Neural crest cell (in vitro differentiated cells): ENCODE results near the gene ZBTB8OS. TPM values are rescaled to one million over a fixed set of nuclear protein-coding genes. Genes with fewer than 3 reads are reported as not detected.
"Not testable (repeated sequence)": the region's sequence is repeated elsewhere in the genome, so short reads cannot be mapped to it uniquely, and the experiment has no call there.

Experiments used
- DNase-seq: peaks from one replicate; pipeline ENCODE4 v3.0.0; 2021; ENCODE audit warnings: low read depth, mixed read lengths, low spot score
- H3K27ac Mint-ChIP-seq: one replicate; pipeline ENCODE4 v1.8.0; 2021; ENCODE audit warnings: mild to moderate bottlenecking, mixed read lengths; ENCODE audit not compliant: unreplicated experiment
- H3K27me3 Mint-ChIP-seq: 2 replicates; pipeline ENCODE4 v1.8.0; 2021; ENCODE audit warnings: low read depth, mild to moderate bottlenecking, mixed read lengths
- H3K36me3 Mint-ChIP-seq: 2 replicates; pipeline ENCODE4 v1.8.0; 2021; ENCODE audit warnings: low read depth, mild to moderate bottlenecking, mixed read lengths
- H3K4me1 Mint-ChIP-seq: 2 replicates; pipeline ENCODE4 v1.8.0; 2021; ENCODE audit warnings: mixed read lengths
- H3K4me3 Mint-ChIP-seq: one replicate; pipeline ENCODE4 v1.8.0; 2021; ENCODE audit warnings: mild to moderate bottlenecking, mixed read lengths
- H3K9me3 Mint-ChIP-seq: 2 replicates; pipeline ENCODE4 v1.8.0; 2021; ENCODE audit warnings: mixed read lengths
- total RNA-seq: library from RNA; stranded (reverse); gene quantifications from 2 replicates; pipeline ENCODE4 v1.2.1, GENCODE V29; 2021
- TF ChIP-seq, protein P1 (sequence below): fragments of 200-600 bp; sonication (generic); conservative IDR thresholded peaks from 2 replicates; pipeline ENCODE4 v1.5.0; 2021; ENCODE audit warnings: antibody characterized with exemption, mild to moderate bottlenecking

ZBTB8OS gene
- total RNA-seq, 1 donor from 2014 or later = 49.1 TPM

DNA sequence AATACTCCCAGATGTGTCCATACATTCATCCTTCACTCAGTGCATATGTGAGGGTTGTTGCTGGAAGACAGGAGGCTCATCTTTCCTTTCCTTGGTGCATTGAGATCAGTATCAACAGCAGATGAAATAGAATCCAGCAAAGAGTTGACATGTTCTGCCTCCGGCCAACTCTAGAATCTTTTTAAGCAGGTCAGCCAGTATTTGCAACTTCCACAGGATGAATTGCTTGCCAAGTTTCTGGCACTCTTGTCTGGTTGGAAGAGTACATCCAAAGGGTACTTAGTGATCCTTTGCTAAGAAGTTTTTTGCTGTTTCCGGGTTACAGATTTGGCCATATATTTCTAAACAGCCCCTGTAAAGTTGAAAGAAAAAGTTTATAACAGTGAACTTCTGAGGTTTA, 31.2 kb upstream of the ZBTB8OS start:
- no peak overlapping the region for H3K27ac Mint-ChIP-seq
- no peak for DNase-seq
- TF ChIP-seq, protein P1, sequence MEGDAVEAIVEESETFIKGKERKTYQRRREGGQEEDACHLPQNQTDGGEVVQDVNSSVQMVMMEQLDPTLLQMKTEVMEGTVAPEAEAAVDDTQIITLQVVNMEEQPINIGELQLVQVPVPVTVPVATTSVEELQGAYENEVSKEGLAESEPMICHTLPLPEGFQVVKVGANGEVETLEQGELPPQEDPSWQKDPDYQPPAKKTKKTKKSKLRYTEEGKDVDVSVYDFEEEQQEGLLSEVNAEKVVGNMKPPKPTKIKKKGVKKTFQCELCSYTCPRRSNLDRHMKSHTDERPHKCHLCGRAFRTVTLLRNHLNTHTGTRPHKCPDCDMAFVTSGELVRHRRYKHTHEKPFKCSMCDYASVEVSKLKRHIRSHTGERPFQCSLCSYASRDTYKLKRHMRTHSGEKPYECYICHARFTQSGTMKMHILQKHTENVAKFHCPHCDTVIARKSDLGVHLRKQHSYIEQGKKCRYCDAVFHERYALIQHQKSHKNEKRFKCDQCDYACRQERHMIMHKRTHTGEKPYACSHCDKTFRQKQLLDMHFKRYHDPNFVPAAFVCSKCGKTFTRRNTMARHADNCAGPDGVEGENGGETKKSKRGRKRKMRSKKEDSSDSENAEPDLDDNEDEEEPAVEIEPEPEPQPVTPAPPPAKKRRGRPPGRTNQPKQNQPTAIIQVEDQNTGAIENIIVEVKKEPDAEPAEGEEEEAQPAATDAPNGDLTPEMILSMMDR = no peak
- no peak overlapping the region for H3K4me3 Mint-ChIP-seq
- H3K4me1 Mint-ChIP-seq = no peaks in the 10 kb centered on the region
- H3K9me3 Mint-ChIP-seq = no peaks in the 10 kb centered on the region
- H3K27me3 Mint-ChIP-seq = no peaks in the 10 kb centered on the region
- peaks cover 34% of the 10 kb centered on the region for H3K36me3 Mint-ChIP-seq

DNA sequence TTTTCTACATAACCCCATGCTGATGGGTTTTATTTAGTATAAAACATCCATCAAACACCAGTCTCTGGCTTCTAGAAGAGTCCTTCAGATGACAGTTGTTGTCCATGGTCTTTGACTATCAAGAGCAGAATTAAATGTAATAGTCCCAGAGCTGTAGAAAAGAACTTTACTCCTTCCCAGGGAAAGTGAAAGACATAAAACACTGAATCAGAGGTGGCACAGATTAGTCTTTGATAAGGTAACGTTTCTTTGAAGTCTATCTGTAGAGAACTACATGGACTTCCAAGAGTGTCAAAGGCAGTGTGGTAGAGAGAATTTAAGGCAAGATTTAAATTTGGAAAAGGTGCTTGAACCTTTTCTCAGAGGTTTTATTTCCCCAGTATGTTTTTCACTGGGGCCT, 30.3 kb upstream of the ZBTB8OS start:
- H3K9me3 Mint-ChIP-seq = no peaks in the 10 kb centered on the region
- DNase-seq = no peak
- H3K27me3 Mint-ChIP-seq = no peaks in the 10 kb centered on the region
- peaks cover 35% of the 10 kb centered on the region for H3K36me3 Mint-ChIP-seq
- H3K4me3 Mint-ChIP-seq = no peak overlapping the region
- no peaks in the 10 kb centered on the region for H3K4me1 Mint-ChIP-seq
- H3K27ac Mint-ChIP-seq = no peak overlapping the region
- TF ChIP-seq, protein P1 = no peak

DNA sequence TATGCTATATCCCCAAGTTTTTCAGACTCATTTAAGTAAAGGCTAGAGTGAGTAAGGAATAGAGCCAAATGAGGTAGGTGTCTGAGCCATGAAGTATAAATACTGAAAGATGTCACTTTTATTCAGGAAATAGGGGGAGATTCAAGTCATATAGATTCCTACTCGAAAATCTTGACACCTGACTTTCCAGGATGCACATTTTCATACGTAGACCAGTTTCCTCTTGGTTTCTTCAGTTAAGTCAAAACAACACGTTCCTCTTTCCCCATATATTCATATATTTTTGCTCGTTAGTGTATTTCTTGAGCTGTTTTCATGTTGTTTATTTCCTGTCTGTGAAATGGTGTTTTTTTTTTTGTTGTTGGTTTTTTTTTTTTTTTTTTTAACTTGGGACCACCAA, 29.6 kb upstream of the ZBTB8OS start:
- H3K27me3 Mint-ChIP-seq, H3K27ac Mint-ChIP-seq, DNase-seq, H3K4me3 Mint-ChIP-seq, H3K4me1 Mint-ChIP-seq, H3K9me3 Mint-ChIP-seq: not testable (repeated sequence)
- H3K36me3 Mint-ChIP-seq = peaks cover 32% of the 10 kb centered on the region

DNA sequence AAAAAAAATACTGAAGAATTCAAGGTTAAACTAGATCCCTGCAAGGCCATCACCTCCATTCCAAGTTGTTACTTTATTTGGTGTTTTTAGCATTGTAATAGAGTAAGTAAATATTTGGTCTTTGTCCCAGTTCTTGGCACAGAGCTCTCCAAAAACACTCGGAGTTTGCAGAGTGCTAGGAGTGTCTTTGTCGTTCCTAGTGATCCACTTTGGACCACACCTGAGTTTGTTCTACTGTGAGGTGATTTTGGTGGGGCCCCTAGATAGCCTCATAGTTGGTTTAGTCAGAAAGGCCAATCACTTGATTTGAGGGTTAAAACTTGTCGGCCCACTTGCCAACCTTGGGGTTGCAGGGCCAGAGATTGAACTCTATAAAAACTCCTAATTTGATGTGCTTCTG, 26.6 kb upstream of the ZBTB8OS start:
- Mint-ChIP-seq H3K4me1 (no peaks in the 10 kb centered on the region), H3K36me3 (peaks cover 40% of the 10 kb centered on the region), H3K27me3 (no peaks in the 10 kb centered on the region), H3K27ac (no peak overlapping the region), H3K9me3 (no peaks in the 10 kb centered on the region), H3K4me3 (no peak overlapping the region)
- no peak for DNase-seq
- TF ChIP-seq, protein P1 = no peak

DNA sequence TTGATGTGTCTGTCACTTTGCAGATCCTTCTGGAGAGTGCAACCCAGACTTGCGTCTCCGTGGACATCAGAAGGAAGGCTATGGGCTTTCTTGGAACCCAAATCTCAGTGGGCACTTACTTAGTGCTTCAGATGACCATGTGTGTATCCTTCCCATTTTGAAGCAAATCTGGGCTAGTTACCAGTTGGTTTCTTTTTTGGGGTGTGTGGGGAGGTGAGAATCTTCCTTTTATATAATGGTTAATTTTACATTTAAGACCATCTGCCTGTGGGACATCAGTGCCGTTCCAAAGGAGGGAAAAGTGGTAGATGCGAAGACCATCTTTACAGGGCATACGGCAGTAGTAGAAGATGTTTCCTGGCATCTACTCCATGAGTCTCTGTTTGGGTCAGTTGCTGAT, 18.4 kb upstream of the ZBTB8OS start:
- not testable (repeated sequence) for H3K4me3 Mint-ChIP-seq

DNA sequence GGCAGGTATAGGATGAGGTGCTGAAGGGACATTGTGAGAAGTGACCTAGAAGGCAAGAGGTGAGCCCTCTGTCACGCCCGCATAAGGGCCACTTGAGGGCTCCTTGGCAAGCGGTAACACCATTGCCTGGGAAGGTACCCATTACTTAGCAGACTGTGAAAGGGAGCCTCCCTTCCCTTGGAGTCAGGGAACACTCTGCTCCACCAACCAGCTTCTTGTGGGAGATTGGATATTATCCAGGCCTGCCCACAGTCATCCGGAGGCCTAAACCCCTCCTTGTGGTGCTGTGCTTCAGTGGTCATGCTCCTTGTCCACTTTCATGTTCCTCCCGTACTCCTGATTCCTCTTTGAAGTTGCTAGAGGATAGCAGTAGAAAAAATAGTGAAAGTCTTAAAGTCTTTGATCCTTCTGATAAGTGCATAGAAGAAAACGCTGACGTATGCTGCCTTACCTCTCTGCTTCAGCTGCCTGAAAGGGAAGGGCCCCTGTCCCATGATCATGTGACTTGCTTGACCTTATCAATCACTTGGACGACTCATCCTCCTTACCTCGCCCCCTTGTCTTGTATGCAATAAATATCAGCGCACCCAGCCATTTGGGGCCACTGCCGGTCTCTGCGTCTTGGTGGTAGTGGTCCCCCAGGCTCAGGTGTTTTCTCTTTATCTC, 16.7 kb upstream of the ZBTB8OS start:
- DNase-seq = no peak
- H3K4me1 Mint-ChIP-seq = no peaks in the 10 kb centered on the region
- H3K9me3 Mint-ChIP-seq = no peaks in the 10 kb centered on the region
- peaks cover 12% of the 10 kb centered on the region for H3K36me3 Mint-ChIP-seq
- TF ChIP-seq, protein P1 = no peak
- H3K4me3 Mint-ChIP-seq = no peak overlapping the region
- no peak overlapping the region for H3K27ac Mint-ChIP-seq
- no peaks in the 10 kb centered on the region for H3K27me3 Mint-ChIP-seq

More for the DNA sequence above, 18.4 kb upstream of the ZBTB8OS start:
- not testable (repeated sequence) for H3K9me3 Mint-ChIP-seq, DNase-seq, H3K27ac Mint-ChIP-seq, H3K4me1 Mint-ChIP-seq, H3K27me3 Mint-ChIP-seq
- peaks cover 22% of the 10 kb centered on the region for H3K36me3 Mint-ChIP-seq
